Ovary (tissue), 9 donors: ENCODE data around the gene RNF225. TPM values are rescaled to one million over a fixed set of nuclear protein-coding genes. Genes with fewer than 3 reads are reported as not detected.
A peak's percentile ranks its signal among the peaks of the same experiment; 100 is the strongest.
"Not testable (repeated sequence)": the region's sequence is repeated elsewhere in the genome, so short reads cannot be mapped to it uniquely, and the experiment has no call there.

Source experiments
- DNase-seq, 5 donors: peaks; one replicate each; pipeline ENCODE4 v3.0.0-alpha.2; 2019 to 2020
- H3K27ac ChIP-seq, 2 donors: fragments of 200-600 bp; one replicate each; pipeline versions ENCODE4 v1.5.1 to v1.8.0; 2019 to 2022
- H3K27me3 ChIP-seq: fragments of 200-600 bp; one replicate; pipeline ENCODE4 v1.8.0; 2022
- H3K36me3 ChIP-seq: fragments of 200-600 bp; sonication (generic); one replicate; pipeline ENCODE4 v1.5.1; 2019
- H3K4me1 ChIP-seq: one replicate; pipeline ENCODE4 v1.8.1; 2013; ENCODE audit warnings: mild to moderate bottlenecking, moderate library complexity; ENCODE audit not compliant: insufficient read depth
- H3K4me3 ChIP-seq: fragments of 200-600 bp; sonication (generic); one replicate; pipeline ENCODE4 v1.5.1; 2017
- H3K9me3 ChIP-seq, 2 donors: fragments of 200-600 bp in 1 of 2; sonication (generic) in 1 of 2; one replicate each; pipeline versions ENCODE4 v1.5.1 to v1.8.1; 2013 to 2019; ENCODE audit warnings: mild to moderate bottlenecking in 1 of 2, moderate library complexity in 1 of 2
- CTCF ChIP-seq, 3 donors: fragments of 450-650 bp in 2 of 3; fragments of 200-600 bp in 1 of 3; IDR thresholded peaks; one replicate each; pipeline versions ENCODE4 v1.5.1 to v1.8.0; 2016 to 2022; ENCODE audit warnings: antibody characterized with exemption in 3 of 3, mild to moderate bottlenecking in 1 of 3
- EP300 ChIP-seq: sonication (generic); formaldehyde crosslinking; IDR thresholded peaks from one replicate; pipeline ENCODE4 v1.6.1; 2017; ENCODE audit warnings: antibody characterized with exemption
- POLR2A ChIP-seq: fragments of 450-650 bp; IDR thresholded peaks from one replicate; pipeline ENCODE4 v1.6.1; 2017; ENCODE audit warnings: antibody characterized with exemption, mild to moderate bottlenecking, moderate library complexity
- WGBS, 3 donors: extraction: QIAGEN DNeasy Blood & Tissue Kit in 1 of 3; methylation state at CpG; one replicate each; pipeline versions ENCODE4 v1.1.5 to v1.1.7; 2013 to 2017; 5-methylcytosine and 5-hydroxymethylcytosine counted together
- intact Hi-C, 4 donors: fragments of 100-400 bp; cut with DNase I; formaldehyde crosslinking; loops; one replicate each; pipeline versions ENCODE4 v1.11.0 to v1.15.1; 2022 to 2023
- polyA plus RNA-seq, 2 donors: library from polyadenylated mRNA; stranded (reverse); fragments of 200-250 nt in 1 of 2; fragments of 350-450 nt in 1 of 2; fragmentation: Illumina TruSeq in 1 of 2; extraction: RNeasy Lipid Tissue Mini Kit (QIAGEN cat#74804) in 1 of 2; gene quantifications; one replicate each; pipeline ENCODE4 v1.2.3, GENCODE V29; 2013 to 2014
- total RNA-seq, 7 donors: library from RNA; depleted of rRNA in 2 of 7; stranded (reverse); fragments of >200 nt in 2 of 7; fragmentation: NEBNext Ultra II Directional in 3 of 7; extraction: Animal tissue kit (Norgen Biotek cat#: 25700) in 3 of 7; gene quantifications; one replicate each; pipeline versions ENCODE4 v1.1.0 to v1.2.4, GENCODE V29; 2016 to 2023
- donor health status: DM: no; HTN: no; CAD: no; lungs with moderate emphysema.
- donor health status: DM: no; HTN: no; CAD: no.
- donor health status: Bipolar disorder and iron deficiency.
- donor health status: DM: yes; HTN: yes; CAD: no.
- donor health status: DM: no; HTN: no; CAD: no.
- donor health status: DM: yes; HTN: yes; CAD: no.

RNF225 gene
- total and polyA plus RNA-seq, 9 donors = not detected

GRCh38 chr19:58400316-58400915 lies 5.0 kb downstream of the RNF225 start:
- intact Hi-C loops = no loop called here
- 36 to 44% (median 42%) methylated on average over 18 of the region's 18 CpGs for WGBS, 3 donors
- no peak for DNase-seq

GRCh38 chr19:58400916-58401839 lies 5.7 kb downstream of the RNF225 start:
- peaks cover 5% of the 10 kb centered on the region for H3K27me3 ChIP-seq
- peak overlapping the region; percentile 43 for H3K4me3 ChIP-seq
- H3K9me3 ChIP-seq = no peaks in the 10 kb centered on the region
- WGBS, 3 donors = 0 to 1% (median 1%) methylated on average over 79 to 80 of the region's 80 CpGs
- intact Hi-C loops = no loop called here
- no peaks in the 10 kb centered on the region for H3K36me3 ChIP-seq
- DNase-seq = peak; percentile 99 to 100 (median 100)
- TF ChIP-seq CTCF (IDR thresholded peaks at IDR 0.05) = no peak
- peak; percentile 61 for TF ChIP-seq POLR2A
- H3K4me1 ChIP-seq = peaks cover 12% of the 10 kb centered on the region
- peak overlapping the region in 1 of 2 donors; percentile 42 for H3K27ac ChIP-seq

More at GRCh38 chr19:58400316-58400915, 5.0 kb downstream of the RNF225 start:
- TF ChIP-seq CTCF (IDR thresholded peaks at IDR 0.05) (no peak), EP300 (no peak), POLR2A (no peak)
- H3K27me3 ChIP-seq = peaks cover 5% of the 10 kb centered on the region
- no peaks in the 10 kb centered on the region for H3K36me3 ChIP-seq
- peak overlapping the region; percentile 43 for H3K4me3 ChIP-seq
- H3K4me1 ChIP-seq = peaks cover 14% of the 10 kb centered on the region
- H3K9me3 ChIP-seq = no peaks in the 10 kb centered on the region
- no peak overlapping the region for H3K27ac ChIP-seq

- peaks cover 2% of the 10 kb centered on the region for H3K27me3 ChIP-seq
- H3K4me3 ChIP-seq = peak overlapping the region; percentile 41
- no peaks in the 10 kb centered on the region for H3K36me3 ChIP-seq
- TF ChIP-seq CTCF (IDR thresholded peaks at IDR 0.05) (no peak), POLR2A (no peak), EP300 (no peak)
- DNase-seq = peak in 2 of 5 donors; percentile 20 to 46
- H3K27ac ChIP-seq = no peak overlapping the region
- H3K4me1 ChIP-seq = peaks cover 8% of the 10 kb centered on the region
- no peaks in the 10 kb centered on the region for H3K9me3 ChIP-seq
- intact Hi-C loops = no loop called here
- 20 to 28% (median 28%) methylated on average over 23 of the region's 23 CpGs for WGBS, 3 donors
Observed at GRCh38 chr19:58401840-58402421, 6.5 kb downstream of the RNF225 start.

- H3K4me3 ChIP-seq, H3K9me3 ChIP-seq, H3K27me3 ChIP-seq, H3K36me3 ChIP-seq, intact Hi-C loops, H3K27ac ChIP-seq, DNase-seq: not testable (repeated sequence)
- 73 to 80% (median 75%) methylated on average over 5 of the region's 5 CpGs for WGBS, 3 donors
- H3K4me1 ChIP-seq = peaks cover 15% of the 10 kb centered on the region
Observed at GRCh38 chr19:58403920-58404478, 8.5 kb downstream of the RNF225 start.
